ENCODE measurements around the gene PRSS21.

DNA sequence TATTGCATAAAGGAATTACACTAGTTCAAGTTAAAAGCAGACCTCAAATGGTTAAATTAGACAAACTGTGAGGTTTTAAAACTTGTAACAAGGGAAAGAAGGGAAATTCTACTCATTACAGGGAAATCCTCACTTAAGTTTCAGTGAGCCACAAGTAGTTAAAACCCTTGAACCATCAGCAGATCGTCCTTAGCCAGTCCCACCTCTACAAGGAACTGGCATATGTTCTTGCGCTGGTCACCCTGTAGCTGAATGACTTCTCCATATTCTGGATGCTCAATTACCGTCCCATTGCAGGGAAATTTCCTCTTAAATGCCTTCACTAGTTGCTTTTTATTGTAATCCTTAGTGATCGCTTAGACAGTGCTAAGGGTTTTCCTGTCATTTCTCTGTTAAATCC is 5.5 kb downstream of the PRSS21 start:
- TF ChIP-seq, protein P1, sequence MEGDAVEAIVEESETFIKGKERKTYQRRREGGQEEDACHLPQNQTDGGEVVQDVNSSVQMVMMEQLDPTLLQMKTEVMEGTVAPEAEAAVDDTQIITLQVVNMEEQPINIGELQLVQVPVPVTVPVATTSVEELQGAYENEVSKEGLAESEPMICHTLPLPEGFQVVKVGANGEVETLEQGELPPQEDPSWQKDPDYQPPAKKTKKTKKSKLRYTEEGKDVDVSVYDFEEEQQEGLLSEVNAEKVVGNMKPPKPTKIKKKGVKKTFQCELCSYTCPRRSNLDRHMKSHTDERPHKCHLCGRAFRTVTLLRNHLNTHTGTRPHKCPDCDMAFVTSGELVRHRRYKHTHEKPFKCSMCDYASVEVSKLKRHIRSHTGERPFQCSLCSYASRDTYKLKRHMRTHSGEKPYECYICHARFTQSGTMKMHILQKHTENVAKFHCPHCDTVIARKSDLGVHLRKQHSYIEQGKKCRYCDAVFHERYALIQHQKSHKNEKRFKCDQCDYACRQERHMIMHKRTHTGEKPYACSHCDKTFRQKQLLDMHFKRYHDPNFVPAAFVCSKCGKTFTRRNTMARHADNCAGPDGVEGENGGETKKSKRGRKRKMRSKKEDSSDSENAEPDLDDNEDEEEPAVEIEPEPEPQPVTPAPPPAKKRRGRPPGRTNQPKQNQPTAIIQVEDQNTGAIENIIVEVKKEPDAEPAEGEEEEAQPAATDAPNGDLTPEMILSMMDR (IDR thresholded peaks at IDR 0.05; ENCODE audit: low read depth, low read length, poor library complexity, severe bottlenecking) = no peak
- TF ChIP-seq EZH2phosphoT487 (IDR thresholded peaks at IDR 0.05; ENCODE audit: borderline replicate concordance, low read length) = no peak

All from DOHH2 (cell line).